H9 (cell line): ENCODE data around the gene ZNF764. TPM values are rescaled to one million over a fixed set of nuclear protein-coding genes. Genes with fewer than 3 reads are reported as not detected.

Experiments used
- DNase-seq: peaks from one replicate; pipeline ENCODE4 v3.0.0-alpha.2; 2017
- H2AFZ ChIP-seq: one replicate; pipeline ENCODE4 v1.6.1; 2013; ENCODE audit warnings: mild to moderate bottlenecking, low read length, control low read depth, moderate library complexity
- H2AK5ac ChIP-seq: 2 replicates; pipeline ENCODE4 v1.6.1; 2013; ENCODE audit warnings: low read length, control low read depth, mixed read lengths; ENCODE audit not compliant: insufficient read length
- H2BK120ac ChIP-seq: one replicate; pipeline ENCODE4 v1.6.1; 2013; ENCODE audit warnings: low read depth, mild to moderate bottlenecking, low read length, control low read depth, inconsistent platforms; ENCODE audit not compliant: poor library complexity, severe bottlenecking
- H2BK12ac ChIP-seq: 2 replicates; pipeline ENCODE4 v1.6.1; 2013; ENCODE audit warnings: low read length, control low read depth, mixed read lengths, low read depth; ENCODE audit not compliant: insufficient read length
- H2BK15ac ChIP-seq: 2 replicates; pipeline ENCODE4 v1.6.1; 2013; ENCODE audit warnings: low read depth, low read length, control low read depth
- H2BK20ac ChIP-seq: one replicate; pipeline ENCODE4 v1.6.1; 2013; ENCODE audit warnings: low read depth, mild to moderate bottlenecking, low read length, control low read depth, inconsistent platforms; ENCODE audit not compliant: poor library complexity, severe bottlenecking
- H2BK5ac ChIP-seq: 2 replicates; pipeline ENCODE4 v1.6.1; 2013; ENCODE audit warnings: low read length, control low read depth, mixed read lengths; ENCODE audit not compliant: insufficient read length
- H3K14ac ChIP-seq: 2 replicates; pipeline ENCODE4 v1.6.1; 2013; ENCODE audit warnings: low read length, control low read depth; ENCODE audit not compliant: insufficient read depth
- H3K18ac ChIP-seq: 2 replicates; pipeline ENCODE4 v1.6.1; 2013; ENCODE audit warnings: low read depth, mild to moderate bottlenecking, mixed read lengths, low read length, control low read depth; ENCODE audit not compliant: insufficient read length
- H3K23ac ChIP-seq: 2 replicates; pipeline ENCODE4 v1.6.1; 2013; ENCODE audit warnings: low read length, control low read depth, mixed read lengths, low read depth; ENCODE audit not compliant: insufficient read length
- H3K23me2 ChIP-seq: 2 replicates; pipeline ENCODE4 v1.6.1; 2013; ENCODE audit warnings: low read depth, mild to moderate bottlenecking, mixed read lengths, low read length, control low read depth; ENCODE audit not compliant: insufficient read length, poor library complexity, severe bottlenecking
- H3K27ac ChIP-seq: 2 replicates; pipeline ENCODE4 v1.5.1; 2013; ENCODE audit warnings: low read length, control low read depth, mixed read lengths, low read depth; ENCODE audit not compliant: insufficient read length
- H3K27me3 ChIP-seq: 2 replicates; pipeline ENCODE4 v1.6.1; 2013; ENCODE audit warnings: low read length, control low read depth, inconsistent platforms; ENCODE audit not compliant: insufficient read depth
- H3K4ac ChIP-seq: 2 replicates; pipeline ENCODE4 v1.6.1; 2013; ENCODE audit warnings: low read depth, mild to moderate bottlenecking, control low read depth, inconsistent platforms, low read length, moderate library complexity
- H3K4me1 ChIP-seq: 2 replicates; pipeline ENCODE4 v1.6.1; 2013; ENCODE audit warnings: low read length, control low read depth, inconsistent platforms; ENCODE audit not compliant: insufficient read depth
- H3K4me2 ChIP-seq: 2 replicates; pipeline ENCODE4 v1.6.1; 2013; ENCODE audit warnings: low read length, control low read depth, mixed read lengths; ENCODE audit not compliant: insufficient read length, insufficient read depth
- H3K56ac ChIP-seq: 2 replicates; pipeline ENCODE4 v1.6.1; 2013; ENCODE audit warnings: low read depth, mild to moderate bottlenecking, mixed read lengths, low read length, control low read depth; ENCODE audit not compliant: insufficient read length
- H3K79me1 ChIP-seq: 2 replicates; pipeline ENCODE4 v1.6.1; 2013; ENCODE audit warnings: low read depth, mild to moderate bottlenecking, moderate library complexity, low read length, control low read depth, inconsistent platforms; ENCODE audit not compliant: insufficient read depth, poor library complexity, severe bottlenecking
- H3K79me2 ChIP-seq: 2 replicates; pipeline ENCODE4 v1.6.1; 2013; ENCODE audit warnings: low read length, control low read depth, inconsistent platforms; ENCODE audit not compliant: insufficient read depth
- H3K9ac ChIP-seq: 2 replicates; pipeline ENCODE4 v1.6.1; 2013; ENCODE audit warnings: low read length, control low read depth, mixed read lengths; ENCODE audit not compliant: insufficient read length; ENCODE audit errors: extremely low read depth
- H3K9me3 ChIP-seq: one replicate; pipeline ENCODE4 v1.6.1; 2013; ENCODE audit warnings: low read depth, low read length, inconsistent platforms; ENCODE audit not compliant: control insufficient read depth
- H3T11ph ChIP-seq: one replicate; pipeline ENCODE4 v1.6.1; 2013; ENCODE audit warnings: mild to moderate bottlenecking, low read length, control low read depth, inconsistent platforms
- H4K20me1 ChIP-seq: one replicate; pipeline ENCODE4 v1.6.1; 2013; ENCODE audit not compliant: control insufficient read depth, insufficient read length, insufficient read depth
- H4K5ac ChIP-seq: 2 replicates; pipeline ENCODE4 v1.6.1; 2013; ENCODE audit warnings: low read depth, mild to moderate bottlenecking, mixed read lengths, low read length, control low read depth; ENCODE audit not compliant: insufficient read length
- H4K8ac ChIP-seq: replicated peaks from 2 replicates; pipeline ENCODE4 v1.6.1; 2013; ENCODE audit warnings: low read length, control low read depth, mixed read lengths, low read depth; ENCODE audit not compliant: insufficient read length
- H4K91ac ChIP-seq: 2 replicates; pipeline ENCODE4 v1.6.1; 2013; ENCODE audit warnings: low read depth, mild to moderate bottlenecking, moderate library complexity, mixed read lengths, low read length, control low read depth; ENCODE audit not compliant: insufficient read length
- H3K27ac Mint-ChIP-seq, 3 experiments: 2 replicates in 2 of 3; 3 replicates in 1 of 3; pipeline ENCODE4 v1.8.0; 2020 to 2021; ENCODE audit warnings: mixed read lengths in 3 of 3, mild to moderate bottlenecking in 1 of 3, moderate library complexity in 1 of 3
- H3K27me3 Mint-ChIP-seq: 2 replicates; pipeline ENCODE4 v1.8.0; 2021; ENCODE audit warnings: low read depth, mild to moderate bottlenecking, moderate library complexity, mixed read lengths
- H3K36me3 Mint-ChIP-seq, 3 experiments: 2 replicates in 2 of 3; 3 replicates in 1 of 3; pipeline ENCODE4 v1.8.0; 2020 to 2021; ENCODE audit warnings: low read depth in 3 of 3, mixed read lengths in 3 of 3; ENCODE audit not compliant: insufficient read depth in 1 of 3
- H3K4me1 Mint-ChIP-seq, 2 experiments: 2 replicates each; pipeline ENCODE4 v1.8.0; 2020; ENCODE audit warnings: mixed read lengths in 2 of 2
- H3K4me3 Mint-ChIP-seq, 2 experiments: 2 replicates in 1 of 2; 3 replicates in 1 of 2; pipeline ENCODE4 v1.8.0; 2020 to 2021; ENCODE audit warnings: mild to moderate bottlenecking in 2 of 2, mixed read lengths in 2 of 2, moderate library complexity in 1 of 2
- H3K9me3 Mint-ChIP-seq, 2 experiments: 2 replicates in 1 of 2; 3 replicates in 1 of 2; pipeline ENCODE4 v1.8.0; 2020; ENCODE audit warnings: mild to moderate bottlenecking in 2 of 2, mixed read lengths in 2 of 2, moderate library complexity in 1 of 2
- WGBS: extraction: QIAGEN DNeasy Blood & Tissue Kit; methylation state at CpG from one replicate; pipeline ENCODE4 v1.1.7; 2013; ENCODE audit warnings: missing lambda C conversion rate, low lambda C conversion rate, mixed read lengths; ENCODE audit not compliant: insufficient read length; ENCODE audit errors: extremely low coverage; 5-methylcytosine and 5-hydroxymethylcytosine counted together
- total RNA-seq: library from RNA; stranded (reverse); gene quantifications from 2 replicates; pipeline ENCODE4 v1.2.1, GENCODE V29; 2021
- TF ChIP-seq, protein P1 (sequence below): fragments of 200-600 bp; sonication (generic); conservative IDR thresholded peaks from 3 replicates; pipeline ENCODE4 v1.8.0; 2021; ENCODE audit warnings: antibody characterized with exemption, mild to moderate bottlenecking

The ZNF764 gene
- total RNA-seq, 1 experiment from 2014 or later: 11.4 TPM

DNA sequence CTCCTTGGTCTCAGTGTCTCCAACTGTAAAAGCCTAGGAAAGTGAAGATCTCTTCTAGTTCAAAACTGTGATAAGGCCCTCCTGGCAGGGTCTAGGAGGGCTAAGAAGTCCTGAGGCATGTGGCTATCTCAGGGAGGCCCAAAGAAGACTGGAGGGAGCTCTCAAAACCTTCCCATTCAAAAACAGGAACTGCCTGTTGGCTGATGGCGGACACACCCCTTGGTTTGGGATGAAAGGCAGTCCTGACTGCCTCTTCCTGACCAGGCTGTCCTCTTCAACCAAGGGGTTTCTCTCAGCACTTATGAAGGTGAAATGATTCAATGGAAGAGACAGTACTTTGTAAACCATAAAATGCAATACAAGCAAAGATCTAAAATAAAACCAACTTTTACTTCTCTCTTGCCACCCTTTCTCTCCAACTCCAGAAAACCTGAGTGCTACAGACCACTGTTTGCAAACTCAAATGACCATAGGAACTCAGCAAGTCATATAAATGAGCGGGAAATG, 4.7 kb downstream of the ZNF764 start:
- no peak overlapping the region for H2BK15ac ChIP-seq
- no peak overlapping the region for H3K4me3 Mint-ChIP-seq
- WGBS: no CpG with 5 or more reads among the region's 2 CpGs
- H2BK20ac ChIP-seq: no peak overlapping the region
- no peak overlapping the region for H2AK5ac ChIP-seq
- H2BK5ac ChIP-seq: no peak overlapping the region
- H3K18ac ChIP-seq: no peak overlapping the region
- no peaks in the 10 kb centered on the region for H3K9me3 ChIP-seq
- no peaks in the 10 kb centered on the region for H3K79me2 ChIP-seq
- no peak overlapping the region for H3K4ac ChIP-seq
- peaks cover 4% of the 10 kb centered on the region for H3K23me2 ChIP-seq
- TF ChIP-seq, protein P1, sequence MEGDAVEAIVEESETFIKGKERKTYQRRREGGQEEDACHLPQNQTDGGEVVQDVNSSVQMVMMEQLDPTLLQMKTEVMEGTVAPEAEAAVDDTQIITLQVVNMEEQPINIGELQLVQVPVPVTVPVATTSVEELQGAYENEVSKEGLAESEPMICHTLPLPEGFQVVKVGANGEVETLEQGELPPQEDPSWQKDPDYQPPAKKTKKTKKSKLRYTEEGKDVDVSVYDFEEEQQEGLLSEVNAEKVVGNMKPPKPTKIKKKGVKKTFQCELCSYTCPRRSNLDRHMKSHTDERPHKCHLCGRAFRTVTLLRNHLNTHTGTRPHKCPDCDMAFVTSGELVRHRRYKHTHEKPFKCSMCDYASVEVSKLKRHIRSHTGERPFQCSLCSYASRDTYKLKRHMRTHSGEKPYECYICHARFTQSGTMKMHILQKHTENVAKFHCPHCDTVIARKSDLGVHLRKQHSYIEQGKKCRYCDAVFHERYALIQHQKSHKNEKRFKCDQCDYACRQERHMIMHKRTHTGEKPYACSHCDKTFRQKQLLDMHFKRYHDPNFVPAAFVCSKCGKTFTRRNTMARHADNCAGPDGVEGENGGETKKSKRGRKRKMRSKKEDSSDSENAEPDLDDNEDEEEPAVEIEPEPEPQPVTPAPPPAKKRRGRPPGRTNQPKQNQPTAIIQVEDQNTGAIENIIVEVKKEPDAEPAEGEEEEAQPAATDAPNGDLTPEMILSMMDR: no peak
- no peak for DNase-seq
- peak overlapping the region in 1 of 3 experiments; percentile 55; a peak in 2 of 7 replicates for H3K27ac Mint-ChIP-seq
- no peaks in the 10 kb centered on the region for H3K27me3 Mint-ChIP-seq
- no peak overlapping the region for H3K14ac ChIP-seq
- no peak overlapping the region for H4K8ac ChIP-seq
- H3K4me2 ChIP-seq: no peak overlapping the region
- no peak overlapping the region for H2BK120ac ChIP-seq
- no peak overlapping the region for H3K23ac ChIP-seq
- peaks cover 5 to 32% (median 28%) of the 10 kb centered on the region in 3 experiments for H3K36me3 Mint-ChIP-seq
- peaks cover 17 to 25% of the 10 kb centered on the region in 2 experiments for H3K4me1 Mint-ChIP-seq
- no peak overlapping the region for H2AFZ ChIP-seq
- no peak overlapping the region for H4K5ac ChIP-seq
- H4K91ac ChIP-seq: no peak overlapping the region
- H3K9ac ChIP-seq: no peak overlapping the region
- H3K79me1 ChIP-seq: no peaks in the 10 kb centered on the region
- no peak overlapping the region for H3K27ac ChIP-seq
- H2BK12ac ChIP-seq: no peak overlapping the region
- H3K27me3 ChIP-seq: no peaks in the 10 kb centered on the region
- no peak overlapping the region for H3K56ac ChIP-seq
- peaks cover 2% of the 10 kb centered on the region; the same call in 1 of the 2 replicates for H3K4me1 ChIP-seq
- H3T11ph ChIP-seq: no peak overlapping the region
- no peaks in the 10 kb centered on the region for H4K20me1 ChIP-seq
- H3K9me3 Mint-ChIP-seq: peaks cover 0 to 2% of the 10 kb centered on the region in 2 experiments; a peak in 1 of 5 replicates
